ENCODE results near the gene SDCCAG8.

GRCh38 chr1:243336163-243336562, 80.3 kb downstream of the SDCCAG8 start:
- TF ChIP-seq POLR2A (IDR thresholded peaks at IDR 0.05; ENCODE audit: low read depth): no peak
- TF ChIP-seq, protein P1, sequence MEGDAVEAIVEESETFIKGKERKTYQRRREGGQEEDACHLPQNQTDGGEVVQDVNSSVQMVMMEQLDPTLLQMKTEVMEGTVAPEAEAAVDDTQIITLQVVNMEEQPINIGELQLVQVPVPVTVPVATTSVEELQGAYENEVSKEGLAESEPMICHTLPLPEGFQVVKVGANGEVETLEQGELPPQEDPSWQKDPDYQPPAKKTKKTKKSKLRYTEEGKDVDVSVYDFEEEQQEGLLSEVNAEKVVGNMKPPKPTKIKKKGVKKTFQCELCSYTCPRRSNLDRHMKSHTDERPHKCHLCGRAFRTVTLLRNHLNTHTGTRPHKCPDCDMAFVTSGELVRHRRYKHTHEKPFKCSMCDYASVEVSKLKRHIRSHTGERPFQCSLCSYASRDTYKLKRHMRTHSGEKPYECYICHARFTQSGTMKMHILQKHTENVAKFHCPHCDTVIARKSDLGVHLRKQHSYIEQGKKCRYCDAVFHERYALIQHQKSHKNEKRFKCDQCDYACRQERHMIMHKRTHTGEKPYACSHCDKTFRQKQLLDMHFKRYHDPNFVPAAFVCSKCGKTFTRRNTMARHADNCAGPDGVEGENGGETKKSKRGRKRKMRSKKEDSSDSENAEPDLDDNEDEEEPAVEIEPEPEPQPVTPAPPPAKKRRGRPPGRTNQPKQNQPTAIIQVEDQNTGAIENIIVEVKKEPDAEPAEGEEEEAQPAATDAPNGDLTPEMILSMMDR (IDR thresholded peaks at IDR 0.05): no peak
- no peak for TF ChIP-seq EP300 (IDR thresholded peaks at IDR 0.05)

Data from esophagus muscularis mucosa (tissue), 4 donors.